HG03108 (cell line): ENCODE results near the gene B3GALNT2.

ENCODE experiments used
- ATAC-seq: cut with Tn5 transposase; IDR thresholded peaks from one replicate; pipeline ENCODE4 v1.9.1; 2021; ENCODE audit warnings: moderate library complexity; ENCODE audit not compliant: unreplicated experiment

Gene B3GALNT2

DNA sequence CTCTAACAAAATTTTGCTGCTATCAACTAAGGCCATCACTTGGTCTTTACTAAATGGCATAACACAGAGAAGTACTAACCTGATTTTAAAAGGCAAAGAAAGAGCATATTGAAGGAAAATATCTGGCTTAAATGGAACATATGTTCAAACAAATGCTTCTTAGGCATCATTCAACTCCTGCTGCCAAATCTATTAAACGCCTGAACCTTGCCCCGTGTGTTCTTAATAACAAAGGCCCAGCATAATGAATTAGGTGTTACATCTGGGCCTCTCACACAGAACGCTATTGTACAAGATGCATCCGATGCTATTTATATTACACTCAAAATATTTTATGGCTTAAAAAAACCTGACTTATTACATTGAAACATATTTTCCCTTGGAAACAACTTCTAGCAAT is 48.4 kb downstream of the B3GALNT2 start:
- ATAC-seq, result no peak

GRCh38 chr1:235455097-235455496 is 49.2 kb downstream of the B3GALNT2 start:
- ATAC-seq, result no peak

GRCh38 chr1:235454021-235454420 is 50.2 kb downstream of the B3GALNT2 start:
- no peak for ATAC-seq

DNA sequence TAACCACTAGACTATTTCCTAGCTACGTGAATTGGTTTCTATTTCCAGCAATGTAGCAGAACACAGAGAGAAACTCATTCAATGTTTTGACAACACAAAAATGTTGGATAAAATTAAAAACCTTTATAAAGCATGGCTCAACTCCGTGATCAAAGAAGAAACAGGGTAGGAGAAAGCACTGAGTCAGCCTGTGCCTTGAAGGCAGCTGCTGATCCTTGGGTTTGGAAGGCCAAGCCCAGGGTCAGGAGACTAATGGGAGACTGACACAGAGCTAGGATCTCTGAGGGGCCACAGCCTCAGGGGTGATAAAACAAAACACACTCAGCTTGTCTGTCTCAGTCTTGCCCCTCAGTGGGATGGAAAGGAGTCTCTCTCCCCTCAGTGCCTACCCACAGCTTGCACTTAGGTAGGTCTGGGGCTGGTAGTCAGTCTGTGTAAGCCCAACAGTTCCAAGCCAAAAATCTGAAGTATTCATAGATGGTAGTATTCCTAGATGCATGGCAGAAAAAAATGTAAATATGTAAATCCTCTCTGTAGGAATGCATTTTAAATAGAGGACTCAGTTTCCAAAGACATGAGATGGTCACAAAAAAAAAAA is 53.3 kb downstream of the B3GALNT2 start:
- no peak for ATAC-seq

DNA sequence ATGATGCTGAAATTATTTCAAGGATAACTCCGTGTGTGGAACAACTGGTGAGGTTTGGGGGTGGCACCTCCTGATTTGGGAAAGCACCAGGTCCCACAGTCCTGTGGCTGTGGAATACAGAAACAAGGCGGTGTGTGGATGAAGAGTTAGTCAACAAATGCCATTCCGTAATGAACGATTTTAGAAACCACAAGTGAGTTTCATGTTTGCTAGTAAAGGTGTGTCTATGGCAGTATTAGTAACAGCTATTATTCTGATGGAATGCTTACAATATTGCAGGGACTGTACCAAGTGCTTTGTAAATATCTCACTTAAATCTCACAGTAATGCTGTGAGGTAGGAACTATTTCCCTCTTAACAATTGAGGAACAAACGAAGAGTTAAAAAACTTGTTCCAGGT is 53.8 kb downstream of the B3GALNT2 start:
- ATAC-seq, result no peak

DNA sequence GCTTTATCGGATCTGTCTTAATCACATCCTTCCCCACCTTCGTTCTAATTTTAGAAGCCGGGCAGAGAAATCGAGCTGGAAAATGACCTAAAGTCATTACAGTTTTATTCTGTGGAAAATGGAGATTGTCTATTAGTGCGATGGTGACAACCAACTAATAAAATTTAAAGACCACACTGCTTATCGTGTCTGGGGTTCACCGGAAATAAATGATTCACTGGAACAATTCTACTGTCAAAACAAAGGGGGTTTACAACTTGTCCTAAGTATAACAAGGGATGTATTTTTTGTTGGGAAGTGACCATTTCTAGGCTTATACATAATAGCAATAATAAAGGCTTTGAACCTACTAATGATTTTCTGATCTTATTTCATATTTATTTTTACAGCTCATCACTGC is 55.6 kb downstream of the B3GALNT2 start:
- no peak for ATAC-seq

DNA sequence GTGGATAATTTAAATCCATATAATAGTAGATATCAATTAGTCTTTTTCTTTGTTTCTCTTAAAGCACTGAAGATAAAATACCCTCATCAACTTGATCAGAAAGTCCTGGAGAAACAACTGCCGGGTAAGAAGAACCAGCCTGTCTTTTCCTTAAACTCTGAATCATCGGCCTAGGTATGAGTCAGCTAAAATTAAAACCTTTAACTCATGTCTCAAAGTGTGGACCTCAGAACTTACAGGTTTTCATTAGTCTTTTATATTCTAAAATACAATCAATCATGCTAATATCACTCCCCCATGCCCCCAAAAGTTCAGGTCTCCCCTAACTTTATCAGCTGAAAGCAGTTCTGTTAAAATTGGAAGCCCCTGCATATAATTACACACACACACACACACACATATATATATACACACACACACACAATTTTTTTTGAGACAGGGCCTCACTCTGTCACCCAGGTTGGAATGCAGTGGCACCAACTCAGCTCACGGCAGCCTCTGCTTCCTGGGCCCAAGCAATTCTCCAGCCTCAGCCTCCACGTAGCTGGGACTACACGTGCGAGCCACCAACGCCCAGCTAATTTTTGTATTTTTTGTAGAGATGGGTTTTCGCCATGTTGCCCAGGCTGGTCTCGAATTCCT is 61.3 kb downstream of the B3GALNT2 start:
- ATAC-seq, result no peak

DNA sequence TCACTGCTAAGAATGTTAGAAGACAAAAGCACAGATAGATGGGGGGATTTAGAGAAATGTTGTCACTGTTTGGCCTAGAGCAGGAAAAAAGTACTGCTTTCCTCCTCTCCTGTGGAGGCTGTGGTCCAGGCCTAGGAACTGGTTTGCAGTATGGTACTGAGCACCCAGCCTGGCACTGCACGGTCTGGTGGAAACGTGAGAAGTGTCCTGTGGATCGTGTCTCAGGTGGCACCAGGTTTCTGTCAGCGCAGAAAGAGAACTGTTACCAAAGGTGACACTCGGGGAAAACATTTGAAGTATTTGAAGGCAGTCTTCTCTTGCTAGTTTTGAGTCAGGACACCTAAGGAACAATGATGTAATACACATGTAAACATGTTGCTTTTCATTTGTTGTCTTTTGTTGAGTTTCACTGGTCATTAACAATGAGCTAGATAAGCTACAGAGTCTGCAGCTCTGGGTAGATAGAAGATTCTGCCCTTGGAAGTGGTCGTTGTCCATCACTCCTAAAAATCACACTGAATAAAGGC is 63.0 kb downstream of the B3GALNT2 start:
- no peak for ATAC-seq

- no peak for ATAC-seq
These were observed 70.3 kb downstream of the B3GALNT2 start for GRCh38 chr1:235434001-235434400.

GRCh38 chr1:235430991-235431390 is 73.3 kb downstream of the B3GALNT2 start:
- ATAC-seq, result no peak

DNA sequence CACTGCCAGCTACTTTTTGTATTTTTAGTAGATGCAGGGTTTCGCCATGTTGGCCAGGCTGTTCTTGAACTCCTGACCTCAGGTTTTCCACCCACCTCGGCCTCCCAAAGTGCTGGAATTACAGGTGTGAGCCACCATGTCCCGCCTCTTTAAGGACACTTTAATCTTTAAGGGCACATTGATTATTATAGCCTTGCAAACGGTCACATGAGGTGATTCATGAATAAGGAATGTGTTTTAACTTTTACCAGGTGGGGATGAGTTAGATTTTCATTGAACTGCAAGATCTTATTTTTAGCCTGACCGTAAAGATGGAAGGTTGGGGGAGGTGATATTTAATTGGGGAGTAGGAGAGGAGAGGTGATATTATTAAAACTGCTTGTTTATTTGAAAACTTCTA is 75.1 kb downstream of the B3GALNT2 start:
- no peak for ATAC-seq

GRCh38 chr1:235427447-235427846 is 76.8 kb downstream of the B3GALNT2 start:
- no peak for ATAC-seq

- ATAC-seq, result no peak
These were observed 77.6 kb downstream of the B3GALNT2 start for GRCh38 chr1:235426680-235427079.

- no peak for ATAC-seq
These were observed 78.1 kb downstream of the B3GALNT2 start for GRCh38 chr1:235426143-235426542.

- ATAC-seq, result no peak
These were observed 78.9 kb downstream of the B3GALNT2 start for GRCh38 chr1:235425357-235425756.

GRCh38 chr1:235424092-235424491 is 80.2 kb downstream of the B3GALNT2 start:
- ATAC-seq, result no peak

DNA sequence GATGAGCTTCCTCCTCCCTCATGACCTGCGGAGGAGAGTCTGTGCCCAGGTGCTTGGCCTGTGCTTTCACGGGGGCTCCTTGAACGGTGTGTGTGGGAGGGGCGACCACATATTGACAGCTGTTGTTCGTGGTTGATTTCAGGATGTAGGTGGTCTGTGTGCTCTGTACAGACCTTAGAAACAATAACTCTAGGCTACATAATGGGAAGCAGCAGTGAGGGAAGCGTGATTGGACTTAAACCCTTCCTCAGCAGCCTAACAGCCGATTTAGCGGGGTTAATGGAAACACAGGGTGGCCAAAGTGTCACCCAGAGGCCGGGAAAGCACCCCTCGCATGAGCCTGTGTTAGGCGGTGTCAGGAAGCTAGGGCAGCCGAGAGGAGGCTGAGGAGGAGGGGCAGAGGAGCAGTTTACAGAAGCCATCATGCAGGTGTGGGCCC is 81.0 kb downstream of the B3GALNT2 start:
- peak; percentile 64 for ATAC-seq

GRCh38 chr1:235421751-235422150 is 82.5 kb downstream of the B3GALNT2 start:
- ATAC-seq, result no peak

- no peak for ATAC-seq
These were observed 87.1 kb downstream of the B3GALNT2 start for GRCh38 chr1:235417086-235417697.

DNA sequence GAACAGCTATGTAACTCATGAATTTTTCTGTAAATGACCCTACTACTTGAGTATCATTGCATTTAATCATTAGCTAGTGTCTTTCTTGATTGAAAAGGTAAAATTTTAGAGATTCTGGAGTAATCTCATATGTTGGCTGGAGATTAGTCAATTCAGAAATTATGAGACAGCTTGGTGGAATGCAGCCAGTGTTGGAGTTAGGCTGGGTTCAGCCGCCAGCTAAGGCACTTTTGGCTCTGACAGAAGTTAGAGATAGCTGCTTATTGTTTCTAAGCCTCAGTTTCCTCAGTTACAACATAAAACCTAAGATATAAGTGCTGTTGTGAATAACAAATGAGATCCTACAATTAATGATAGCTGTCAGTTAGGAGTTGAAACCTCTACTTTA is 87.6 kb downstream of the B3GALNT2 start:
- no peak for ATAC-seq

DNA sequence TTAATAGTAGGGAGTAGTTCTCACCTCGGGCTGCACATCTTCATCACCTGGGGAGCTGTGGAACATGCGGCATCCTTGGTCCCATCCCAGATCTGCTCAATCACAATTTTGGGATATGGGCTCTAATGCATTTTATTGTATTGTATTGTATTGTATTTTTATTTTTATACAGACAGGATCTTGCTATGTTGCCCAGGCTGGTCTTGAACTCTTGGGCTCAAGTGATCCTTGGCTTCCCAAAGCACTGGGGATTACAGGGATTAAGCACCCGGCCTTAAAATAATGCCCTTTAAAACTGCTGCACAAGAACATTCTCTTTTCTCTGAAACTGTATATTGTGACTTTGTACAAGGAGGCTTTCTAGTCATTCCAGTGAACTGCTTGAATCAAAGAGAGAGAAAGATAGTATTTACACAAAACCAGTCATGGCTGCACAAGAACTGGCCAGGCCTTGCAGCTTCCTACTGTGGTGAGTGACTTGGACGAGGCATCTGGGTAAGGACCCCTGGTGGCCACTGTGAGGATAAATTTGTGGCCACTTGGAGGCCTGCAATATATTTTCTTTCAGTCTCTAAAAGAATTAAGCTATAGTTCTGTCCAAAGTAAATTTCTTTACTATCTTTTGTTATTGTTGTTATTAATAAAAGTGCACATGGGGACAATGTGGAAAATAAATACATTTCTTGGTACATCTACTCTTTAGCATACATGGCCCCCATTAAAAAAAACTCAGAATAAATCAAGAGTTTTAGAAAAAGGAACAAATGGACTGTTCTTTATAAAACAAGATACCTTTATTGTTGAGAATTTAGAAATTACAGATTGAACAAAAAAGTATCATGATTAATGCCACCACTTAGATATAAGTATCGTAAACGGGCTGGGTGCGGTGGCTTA is 89.0 kb downstream of the B3GALNT2 start:
- peak; percentile 67 for ATAC-seq
